ENCODE results near the gene KICS2.

- TF ChIP-seq, protein P1, sequence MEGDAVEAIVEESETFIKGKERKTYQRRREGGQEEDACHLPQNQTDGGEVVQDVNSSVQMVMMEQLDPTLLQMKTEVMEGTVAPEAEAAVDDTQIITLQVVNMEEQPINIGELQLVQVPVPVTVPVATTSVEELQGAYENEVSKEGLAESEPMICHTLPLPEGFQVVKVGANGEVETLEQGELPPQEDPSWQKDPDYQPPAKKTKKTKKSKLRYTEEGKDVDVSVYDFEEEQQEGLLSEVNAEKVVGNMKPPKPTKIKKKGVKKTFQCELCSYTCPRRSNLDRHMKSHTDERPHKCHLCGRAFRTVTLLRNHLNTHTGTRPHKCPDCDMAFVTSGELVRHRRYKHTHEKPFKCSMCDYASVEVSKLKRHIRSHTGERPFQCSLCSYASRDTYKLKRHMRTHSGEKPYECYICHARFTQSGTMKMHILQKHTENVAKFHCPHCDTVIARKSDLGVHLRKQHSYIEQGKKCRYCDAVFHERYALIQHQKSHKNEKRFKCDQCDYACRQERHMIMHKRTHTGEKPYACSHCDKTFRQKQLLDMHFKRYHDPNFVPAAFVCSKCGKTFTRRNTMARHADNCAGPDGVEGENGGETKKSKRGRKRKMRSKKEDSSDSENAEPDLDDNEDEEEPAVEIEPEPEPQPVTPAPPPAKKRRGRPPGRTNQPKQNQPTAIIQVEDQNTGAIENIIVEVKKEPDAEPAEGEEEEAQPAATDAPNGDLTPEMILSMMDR (IDR thresholded peaks at IDR 0.05), result no peak
- no peak for TF ChIP-seq POLR2A (IDR thresholded peaks at IDR 0.05)
Measured at GRCh38 chr12:64268409-64268808, 46.3 kb upstream of the KICS2 start.
